Adrenal gland (tissue), 5 donors: ENCODE measurements around the gene PPM1A.

Experiments
- CTCF ChIP-seq, 6 experiments: fragments of 450-650 bp in 4 of 6; fragments of 200-600 bp in 2 of 6; sonication (generic) in 1 of 6; IDR thresholded peaks; 1 replicate in 5 of 6; 2 replicates in 1 of 6; pipeline versions ENCODE4 v1.5.1 to v1.8.0; 2016 to 2021; ENCODE audit warnings: antibody characterized with exemption in 6 of 6, mild to moderate bottlenecking in 2 of 6, moderate library complexity in 1 of 6
- POLR2A ChIP-seq, 2 donors: fragments of 450-650 bp; IDR thresholded peaks; one replicate each; pipeline ENCODE4 v1.6.1; 2017; ENCODE audit warnings: antibody characterized with exemption in 2 of 2, mild to moderate bottlenecking in 2 of 2, moderate library complexity in 1 of 2
- donor health status: DM: no; HTN: no; CAD: no.

GRCh38 chr14:60313093-60313492 lies 64.1 kb downstream of the PPM1A start:
- TF ChIP-seq CTCF (IDR thresholded peaks at IDR 0.05), result no peak
- no peak for TF ChIP-seq POLR2A (IDR thresholded peaks at IDR 0.05)
